GF-D8 (cell line): ENCODE measurements around the gene CHAD.
A peak's percentile ranks its signal among the peaks of the same experiment; 100 is the strongest.
"Not testable (repeated sequence)": the region's sequence is repeated elsewhere in the genome, so short reads cannot be mapped to it uniquely, and the experiment has no call there.

ENCODE experiments used
- DNase-seq: peaks from one replicate; lab custom pipeline; 2025; lab: John Stamatoyannopoulos, UW

CHAD gene

DNA sequence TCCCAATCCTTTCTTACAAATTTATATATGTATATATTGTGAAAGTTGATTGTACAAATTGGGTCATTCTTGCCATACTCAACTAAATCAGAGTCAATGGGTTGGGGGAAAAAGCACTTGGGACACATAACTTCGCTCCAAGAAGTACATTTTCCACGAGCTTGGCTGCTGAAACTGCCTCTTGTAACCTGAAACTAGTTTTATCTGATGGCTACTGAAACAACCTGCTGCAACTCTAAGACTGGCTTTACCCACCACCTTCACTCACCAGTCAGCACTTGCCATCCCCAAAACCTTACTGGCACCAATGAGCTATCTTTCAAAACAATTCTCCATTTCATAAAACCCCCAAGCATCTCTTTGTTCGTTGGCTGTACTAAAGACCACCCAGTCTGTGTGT lies 25.1 kb upstream of the CHAD start:
- no peak for DNase-seq

DNA sequence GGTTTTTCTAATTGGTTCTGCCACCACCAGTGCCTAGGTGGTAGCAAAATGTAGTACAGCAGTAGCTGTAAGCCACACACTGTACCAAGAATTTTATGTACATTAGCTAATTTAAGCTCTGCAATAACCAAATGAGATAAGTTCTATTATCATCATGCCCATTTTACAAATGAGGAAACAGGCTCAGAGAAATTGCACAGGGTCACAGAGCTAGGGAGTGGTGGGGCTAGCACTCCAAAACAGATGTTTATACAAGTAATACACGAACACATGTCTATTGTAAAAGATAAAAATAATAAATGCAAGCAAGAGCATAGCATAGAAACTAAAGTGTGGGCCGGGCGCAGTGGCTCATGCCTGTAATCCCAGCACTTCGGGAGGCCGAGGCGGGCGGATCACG lies 23.5 kb upstream of the CHAD start:
- DNase-seq, result no peak

DNA sequence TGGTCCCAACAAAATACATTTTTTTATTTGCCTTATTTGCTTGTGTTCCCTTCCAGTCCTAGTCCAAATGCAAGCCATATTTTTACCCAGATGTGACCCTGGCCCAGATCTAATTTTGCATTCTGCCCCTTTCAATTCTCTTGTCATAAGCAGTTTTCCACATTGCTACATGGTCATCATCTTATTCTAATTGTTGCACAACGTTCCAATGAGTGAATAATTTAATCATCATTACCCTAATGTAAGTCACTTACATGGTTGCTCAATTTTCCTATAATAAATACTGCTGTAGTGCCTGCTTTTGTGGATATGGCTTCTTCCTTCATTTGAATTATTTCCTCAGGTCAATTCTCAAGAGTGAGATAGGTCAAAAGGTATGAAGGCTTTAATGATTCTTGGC lies 22.8 kb upstream of the CHAD start:
- DNase-seq, result no peak

DNA sequence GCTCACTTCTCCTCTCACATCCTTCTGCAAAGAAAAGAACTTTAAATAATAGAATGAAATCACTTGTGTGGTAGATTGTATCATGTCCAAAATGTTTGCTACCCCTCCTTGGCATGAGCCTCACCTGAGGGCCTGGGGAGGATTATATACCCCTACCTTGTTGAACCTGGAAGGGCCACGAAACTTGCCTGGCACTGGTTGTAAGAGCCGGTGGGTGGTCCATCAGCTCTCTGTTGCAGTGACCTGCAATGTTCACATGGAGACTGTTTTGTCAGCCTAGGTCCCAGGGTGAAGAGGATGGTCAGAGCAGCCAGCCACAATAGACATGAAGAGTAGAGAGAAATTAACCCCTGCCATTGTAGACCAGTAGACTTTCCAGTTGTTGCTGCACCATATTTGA lies 20.2 kb upstream of the CHAD start:
- DNase-seq, result no peak

DNA sequence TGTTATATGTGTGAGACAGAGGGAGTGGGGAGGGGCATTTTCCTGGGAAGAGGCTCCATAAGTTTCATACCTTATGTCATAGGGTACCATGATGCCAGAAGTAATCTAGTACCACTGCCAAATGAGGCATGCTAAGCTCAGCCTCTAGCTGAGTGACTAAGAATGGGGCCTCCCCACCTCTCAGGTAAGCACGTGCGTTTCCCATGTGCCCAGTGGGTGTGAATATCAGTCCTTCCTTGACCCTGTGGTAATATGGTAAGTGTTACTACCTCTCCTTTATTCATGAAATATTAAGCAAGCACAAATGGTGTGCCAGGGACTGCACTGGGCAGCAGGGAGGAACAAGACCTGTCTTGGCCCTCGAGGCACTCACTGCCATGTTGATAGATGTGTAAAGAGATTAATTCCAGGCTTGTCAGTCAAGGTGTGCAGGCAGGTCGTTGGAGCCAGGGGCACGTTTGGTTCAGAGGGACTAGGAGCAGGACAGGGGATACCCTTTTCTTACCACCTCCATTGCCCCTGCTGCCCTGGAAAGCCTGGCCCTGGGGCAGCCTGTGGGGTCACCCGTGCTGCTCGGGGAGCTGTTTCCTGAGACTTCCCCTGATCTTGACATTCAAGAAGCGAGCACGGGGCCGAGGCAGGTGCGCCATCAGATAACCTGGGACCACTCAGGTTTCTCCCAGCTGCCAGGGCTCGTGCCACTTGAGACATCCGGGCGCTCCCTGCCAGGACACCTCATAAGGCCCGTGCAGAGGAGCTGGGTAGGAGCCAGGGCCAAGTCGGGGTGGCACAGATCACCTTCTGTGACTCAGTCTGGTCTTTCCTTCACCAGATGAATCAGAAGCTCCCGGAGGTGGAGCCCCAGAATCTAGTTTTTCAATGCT lies 18.8 kb upstream of the CHAD start:
- no peak for DNase-seq

DNA sequence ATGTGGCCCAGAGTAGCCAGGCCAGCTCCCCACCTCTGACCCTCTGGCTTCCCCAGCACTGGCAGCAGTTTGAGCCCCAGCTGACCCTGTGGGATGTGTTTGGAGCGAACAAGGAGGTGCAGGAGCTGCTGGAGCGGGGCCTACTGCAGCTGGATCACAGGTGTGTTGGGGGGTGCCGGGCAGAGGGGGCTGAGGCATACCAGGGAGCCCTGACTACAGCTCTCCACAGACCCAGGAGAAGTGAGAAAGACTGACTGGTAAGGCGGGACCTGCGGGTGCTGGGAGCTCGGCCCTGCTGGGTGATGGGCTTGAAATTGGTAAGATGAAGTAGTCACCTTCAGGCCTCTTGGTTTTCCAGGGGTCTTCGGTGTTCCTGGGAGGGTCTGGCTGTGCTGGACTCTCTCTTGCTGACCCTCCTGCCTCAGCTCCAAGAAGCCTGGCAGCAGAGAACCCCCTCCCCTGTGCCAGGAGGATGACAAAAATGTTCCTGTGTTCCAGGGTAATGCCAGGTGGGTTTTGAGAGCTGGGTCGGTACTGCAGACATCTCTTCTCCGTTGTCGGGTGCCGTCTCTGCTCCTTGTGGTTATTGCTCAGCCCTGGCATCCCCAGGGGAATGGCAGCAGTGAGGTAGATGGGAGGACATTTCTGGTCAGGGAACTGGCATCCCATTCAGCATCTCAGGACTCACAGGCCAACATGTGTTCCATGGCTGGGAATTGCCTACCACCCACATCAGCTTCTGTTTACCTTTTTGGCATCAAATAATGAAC lies 15.9 kb upstream of the CHAD start:
- DNase-seq, result no peak

DNA sequence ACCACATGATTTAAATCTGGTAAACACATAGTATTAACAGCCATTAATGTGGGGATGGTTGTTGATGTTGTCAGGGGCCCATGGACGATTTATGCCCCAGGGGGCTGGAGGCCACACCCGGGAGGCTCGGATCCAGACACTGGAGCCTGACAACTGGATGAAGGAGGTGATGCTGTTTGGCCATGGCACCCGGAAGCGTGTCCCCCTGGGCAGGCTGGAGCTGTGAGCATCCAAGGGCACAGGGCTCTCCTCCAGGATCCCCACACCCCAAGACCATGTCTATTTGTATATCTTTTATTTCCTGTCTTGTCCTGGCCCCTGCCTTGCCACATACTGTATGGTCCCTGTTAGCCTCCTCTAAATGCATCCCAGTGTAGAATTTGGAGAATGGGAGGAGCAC lies 14.6 kb upstream of the CHAD start:
- no peak for DNase-seq

DNA sequence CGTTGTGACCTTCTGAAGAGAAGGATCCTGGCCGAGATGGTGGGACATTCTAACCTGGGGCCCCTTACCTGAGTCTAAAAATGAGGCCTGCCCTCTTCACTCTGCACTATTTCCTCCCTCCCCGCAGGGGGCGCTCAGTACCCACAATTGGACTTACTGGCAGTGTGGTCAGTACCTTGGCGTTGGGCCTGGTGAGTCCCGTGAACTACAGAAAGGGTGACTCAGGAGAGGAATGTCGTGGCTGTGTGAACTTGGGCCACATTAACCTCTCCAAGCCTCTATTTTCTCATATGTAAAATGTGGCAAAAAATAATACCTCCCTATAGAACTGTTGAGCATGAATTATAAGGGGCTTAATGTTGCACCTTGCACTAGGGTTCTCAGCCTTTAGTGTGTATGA lies 13.8 kb upstream of the CHAD start:
- peak; percentile 35 for DNase-seq

DNA sequence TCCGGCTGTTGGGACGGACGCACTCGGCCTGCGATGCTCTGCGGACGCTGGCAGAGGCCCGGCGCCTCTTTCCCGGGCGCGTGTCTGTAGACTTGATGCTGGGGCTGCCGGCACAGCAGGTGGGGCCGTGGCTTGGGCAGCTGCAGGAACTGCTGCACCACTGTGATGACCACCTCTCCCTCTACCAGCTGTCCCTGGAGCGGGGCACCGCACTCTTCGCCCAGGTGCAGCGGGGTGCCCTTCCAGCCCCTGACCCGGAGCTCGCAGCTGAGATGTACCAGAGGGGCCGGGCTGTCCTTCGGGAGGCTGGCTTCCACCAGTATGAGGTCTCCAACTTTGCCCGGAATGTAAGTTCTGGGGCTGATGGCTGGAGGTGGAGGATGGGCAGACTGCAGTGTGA lies 13.4 kb upstream of the CHAD start:
- no peak for DNase-seq

DNA sequence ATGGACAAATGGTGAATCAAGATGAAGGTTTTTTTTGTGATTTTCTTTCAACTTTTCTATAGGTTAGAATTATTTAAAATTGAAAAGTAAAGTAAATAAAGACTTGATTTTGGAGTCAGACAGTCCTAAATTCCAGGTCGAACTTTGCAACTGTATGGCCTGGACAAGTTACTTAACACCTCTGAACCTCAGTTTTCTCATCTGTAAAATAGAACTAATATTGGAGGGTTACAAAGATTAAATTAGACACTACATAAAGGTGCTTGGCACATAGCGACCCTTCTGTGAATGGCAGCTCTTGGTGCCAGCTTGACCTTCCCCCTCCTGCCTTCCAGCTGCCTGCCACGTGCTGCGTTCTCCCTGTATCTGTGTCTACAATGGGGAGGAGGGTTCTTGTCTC lies 13.0 kb upstream of the CHAD start:
- no peak for DNase-seq

DNA sequence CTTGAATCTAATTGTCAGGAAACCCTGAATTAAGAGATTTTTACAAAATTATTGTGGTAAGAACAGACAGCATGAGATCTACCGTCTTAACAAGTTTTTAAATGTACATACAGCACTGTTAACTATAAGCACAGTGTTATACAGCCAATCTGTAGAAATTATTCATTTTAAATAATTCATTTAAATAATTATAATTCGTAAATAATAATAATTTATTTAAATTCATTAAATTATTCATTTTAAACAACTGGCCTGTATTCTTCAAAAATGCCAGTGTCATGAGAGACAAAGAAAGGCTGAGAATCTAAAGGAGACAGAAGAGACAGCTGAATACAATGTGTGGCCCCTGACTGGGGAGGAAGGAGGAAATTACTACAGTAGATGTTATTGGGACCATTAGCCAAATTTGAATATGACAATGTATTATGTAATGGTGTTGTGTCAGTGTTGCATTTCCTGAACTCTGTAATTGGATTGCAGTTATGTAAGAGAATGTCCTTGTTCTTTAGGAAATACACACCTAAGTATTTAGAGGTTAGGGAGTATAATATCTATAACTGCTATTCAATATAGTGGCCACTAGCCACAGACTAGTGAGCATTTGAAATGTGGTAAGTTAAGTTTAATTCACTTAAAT lies 12.3 kb upstream of the CHAD start:
- peak; percentile 48 for DNase-seq

DNA sequence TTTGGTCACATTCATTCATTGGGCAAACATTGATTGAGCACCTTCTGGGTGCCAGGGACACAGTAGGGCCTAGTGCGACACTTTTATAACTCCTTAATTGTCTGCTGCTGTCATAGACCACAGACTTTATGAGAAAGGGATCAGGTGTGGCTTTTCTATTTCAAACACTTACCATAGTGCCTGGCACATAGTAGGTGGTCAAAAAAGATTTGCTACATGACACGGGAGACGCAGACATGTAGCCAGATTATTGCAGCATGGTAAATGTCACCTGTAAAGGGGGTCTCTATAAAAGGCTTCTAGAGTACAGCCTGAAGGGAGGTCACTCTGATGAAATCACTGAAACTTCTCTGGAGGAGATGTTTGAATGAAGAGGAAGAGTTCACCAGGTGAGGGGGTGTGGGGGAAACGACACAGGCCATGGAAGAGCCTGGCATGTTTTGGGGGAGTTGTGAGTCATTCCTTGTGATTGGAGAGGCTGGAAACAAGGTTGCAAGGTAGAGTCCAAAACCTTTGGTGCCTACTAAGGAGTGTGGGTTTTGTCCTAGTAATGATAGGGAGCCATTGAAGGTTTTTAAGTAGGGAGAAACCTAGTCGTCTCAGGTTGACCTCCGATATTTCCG lies 11.6 kb upstream of the CHAD start:
- no peak for DNase-seq

DNA sequence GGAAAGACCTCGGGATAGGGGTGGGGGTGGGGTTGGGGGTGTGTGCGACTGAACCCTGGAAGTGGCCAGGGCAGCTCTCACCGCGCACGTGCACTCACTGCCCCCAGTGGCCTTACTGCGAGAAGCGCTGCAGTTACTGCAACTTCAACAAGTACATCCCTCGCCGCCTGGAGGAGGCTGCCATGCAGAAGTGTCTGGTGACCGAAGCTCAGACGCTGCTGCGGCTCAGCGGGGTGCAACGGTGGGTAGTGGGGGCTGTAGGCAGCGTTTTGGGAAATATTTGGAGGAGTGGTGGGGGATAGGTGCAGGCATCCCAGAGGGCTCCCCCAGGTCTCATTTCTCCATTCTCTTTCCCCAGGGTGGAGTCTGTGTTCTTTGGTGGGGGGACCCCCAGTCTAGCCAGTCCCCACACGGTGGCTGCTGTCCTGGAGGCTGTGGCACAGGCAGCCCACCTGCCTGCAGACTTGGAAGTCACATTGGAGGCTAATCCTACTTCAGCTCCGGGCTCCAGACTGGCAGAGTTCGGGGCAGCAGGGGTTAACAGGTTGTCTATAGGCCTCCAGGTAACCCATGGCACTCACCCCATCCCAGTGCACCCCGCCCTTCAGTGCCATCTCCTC lies 11.0 kb upstream of the CHAD start:
- DNase-seq, result peak; percentile 71

DNA sequence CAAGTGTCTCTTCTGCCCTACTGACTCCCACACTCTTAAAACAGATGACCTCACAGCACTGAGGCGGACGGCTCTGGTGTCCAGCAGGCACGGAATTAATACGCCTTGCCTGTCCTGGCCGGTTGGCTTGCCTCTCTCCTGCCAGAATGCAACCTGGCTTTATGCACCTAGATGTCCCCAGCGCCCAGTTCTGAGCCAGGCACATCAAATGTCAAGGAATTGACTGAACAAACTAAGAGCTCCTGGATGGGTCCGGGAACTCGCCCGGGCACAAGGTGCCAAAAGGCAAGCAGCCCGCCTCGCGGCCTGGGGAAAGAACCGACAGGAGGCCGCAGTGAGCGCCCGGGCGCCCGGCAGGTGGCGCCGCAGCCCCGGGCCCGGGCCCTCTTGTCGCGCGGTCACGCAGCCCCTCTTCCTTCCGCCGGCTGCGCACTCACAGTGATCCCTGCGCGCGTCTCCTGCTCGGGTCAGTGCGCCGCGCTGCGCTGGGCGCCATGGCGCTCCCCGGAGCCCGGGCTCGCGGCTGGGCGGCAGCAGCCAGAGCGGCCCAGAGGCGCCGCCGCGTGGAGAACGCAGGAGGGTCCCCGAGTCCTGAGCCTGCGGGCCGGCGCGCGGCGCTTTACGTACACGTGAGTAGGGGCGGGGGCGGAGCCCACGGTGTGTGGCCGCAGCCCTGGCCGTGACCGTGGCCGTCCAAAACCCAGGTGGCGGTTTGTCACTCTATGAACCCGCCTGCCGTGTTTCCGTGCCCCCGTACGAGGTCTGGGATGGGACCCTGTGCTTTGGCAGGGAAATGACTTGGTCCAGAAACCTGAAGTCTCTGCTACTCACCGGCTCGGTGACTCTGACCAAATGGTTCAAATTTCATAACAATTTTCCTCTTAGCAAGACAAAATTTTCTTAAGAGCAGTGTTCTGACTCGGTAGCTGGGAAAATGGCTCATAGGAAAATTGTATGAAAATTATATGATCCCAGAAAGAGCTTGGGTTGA lies 10.0 kb upstream of the CHAD start, which contains the start of gene RSAD1:
TSS of gene RSAD1 (plus strand) at position 470 of the 991 bp plus-strand sequence. CDS start at position 495, 25 bp downstream.
- peak; percentile 76 for DNase-seq

DNA sequence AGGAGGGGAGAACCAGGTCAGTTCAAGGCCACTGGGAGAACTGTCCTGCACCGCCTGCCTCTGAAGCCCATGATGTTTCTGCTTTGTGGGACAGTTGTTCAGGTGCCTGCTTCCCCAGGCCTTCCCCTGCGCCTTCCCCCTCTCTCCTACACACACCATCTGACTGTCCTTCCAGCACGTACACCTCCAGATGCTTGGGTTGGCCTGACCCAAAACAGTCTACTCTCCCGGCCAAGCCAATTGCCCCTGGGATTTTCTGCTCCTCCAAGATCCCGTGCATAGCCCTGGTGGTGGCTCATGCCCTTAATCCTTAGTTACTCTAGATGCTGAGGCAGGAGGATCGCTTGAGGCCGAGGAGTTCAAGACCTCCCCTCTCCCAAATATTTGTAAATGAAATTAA lies 9.3 kb upstream of the CHAD start:
- no peak for DNase-seq

DNA sequence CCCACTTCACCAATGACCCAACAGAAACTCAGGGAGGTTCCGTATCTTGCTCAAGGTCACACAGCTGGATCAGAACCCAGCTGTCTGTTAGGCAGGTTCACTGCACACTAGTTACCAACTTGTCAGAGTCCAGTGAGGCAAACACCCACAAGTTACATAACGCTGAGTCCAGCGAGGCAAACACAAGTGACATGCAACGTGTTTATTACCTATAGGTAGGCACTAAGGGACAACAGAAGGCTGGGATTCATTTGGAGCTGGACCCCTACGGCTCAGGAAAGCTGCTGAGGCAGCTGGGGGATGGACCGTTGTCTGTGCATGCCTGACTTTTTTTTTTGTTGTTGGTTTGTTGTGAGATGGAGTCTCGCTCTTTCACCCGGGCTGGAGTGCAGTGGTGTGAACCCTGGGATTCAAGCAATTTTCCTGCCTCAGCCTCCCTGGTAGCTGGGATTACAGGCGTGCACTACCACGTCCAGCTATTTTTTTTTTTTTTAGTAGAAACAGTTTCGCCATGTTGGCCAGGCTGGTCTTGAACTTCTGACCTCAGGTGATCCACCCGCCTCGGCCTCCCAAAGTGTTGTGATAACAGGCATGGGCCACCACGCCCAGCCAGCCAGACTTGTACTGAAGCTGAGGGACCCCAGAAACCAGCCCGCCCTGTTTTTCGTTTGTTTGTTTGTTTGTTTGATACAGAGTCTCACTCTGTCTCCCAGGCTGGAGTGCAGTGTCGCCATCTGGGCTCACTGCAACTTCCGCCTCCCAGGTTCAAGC lies 8.1 kb upstream of the CHAD start:
- DNase-seq, result no peak

DNA sequence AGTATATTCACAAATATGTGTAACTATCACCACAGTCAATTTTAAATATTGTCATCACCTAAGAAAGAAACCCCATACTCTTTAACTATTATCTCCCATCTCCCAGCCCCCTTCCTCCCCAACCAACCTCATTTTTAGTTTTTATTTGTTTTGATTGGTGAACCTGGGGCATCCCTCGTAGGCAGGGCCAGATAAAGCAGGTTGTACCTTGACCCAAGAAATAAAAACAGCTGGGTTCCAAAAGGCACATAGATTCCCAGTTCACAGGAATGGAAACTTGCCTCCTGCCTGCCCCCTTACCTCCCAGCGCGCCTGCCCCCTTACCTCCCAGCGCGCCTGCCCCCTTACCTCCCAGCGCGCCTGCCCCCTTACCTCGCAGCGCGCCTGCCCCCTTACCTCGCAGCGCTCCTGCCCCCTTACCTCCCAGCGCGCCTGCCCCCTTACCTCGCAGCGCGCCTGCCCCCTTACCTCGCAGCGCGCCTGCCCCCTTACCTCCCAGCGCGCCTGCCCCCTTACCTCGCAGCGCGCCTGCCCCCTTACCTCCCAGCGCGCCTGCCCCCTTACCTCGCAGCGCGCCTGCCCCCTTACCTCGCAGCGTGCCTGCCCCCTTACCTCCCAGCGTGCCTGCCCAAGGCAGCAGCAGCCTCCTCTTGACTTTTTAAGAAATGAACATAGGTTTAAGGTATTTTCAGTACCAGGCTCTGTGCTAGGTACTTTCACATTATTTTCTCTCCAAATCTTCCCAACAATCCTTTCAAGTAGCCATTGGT lies 7.3 kb upstream of the CHAD start:
- DNase-seq, result not testable (repeated sequence)

DNA sequence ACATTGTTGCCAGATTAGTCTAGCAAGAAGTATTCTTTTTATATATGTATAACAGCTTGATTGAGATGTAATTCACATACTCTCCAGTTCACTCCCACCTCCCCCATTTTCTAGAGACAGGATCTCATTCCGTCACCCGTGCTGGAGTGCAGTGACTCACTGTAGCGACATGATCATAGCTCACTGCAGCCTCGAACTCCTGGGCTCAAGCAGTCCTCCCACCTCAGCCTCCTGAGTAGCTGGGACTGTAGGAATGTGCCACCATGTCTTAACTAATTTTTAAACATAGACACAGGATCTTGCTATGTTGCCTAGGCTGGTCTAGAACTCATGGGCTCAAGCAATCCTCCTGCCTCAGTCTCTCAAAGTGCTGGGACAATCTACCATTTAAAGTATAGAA lies 6.7 kb upstream of the CHAD start:
- DNase-seq, result no peak

DNA sequence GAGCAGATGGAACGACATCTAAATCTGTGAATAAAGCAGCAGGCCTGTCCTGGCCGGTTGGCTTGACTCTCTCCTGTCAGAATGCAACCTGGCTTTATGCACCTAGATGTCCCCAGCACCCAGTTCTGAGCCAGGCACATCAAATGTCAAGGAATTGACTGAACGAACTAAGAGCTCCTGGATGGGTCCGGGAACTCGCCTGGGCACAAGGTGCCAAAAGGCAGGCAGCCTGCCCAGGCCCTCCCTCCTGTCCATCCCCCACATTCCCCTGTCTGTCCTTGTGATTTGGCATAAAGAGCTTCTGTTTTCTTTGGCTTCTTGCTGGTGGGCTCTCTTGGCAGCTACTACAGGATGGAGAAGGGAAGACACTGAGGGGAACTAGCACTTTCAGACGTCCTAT lies 5.8 kb upstream of the CHAD start:
- no peak for DNase-seq
